NCI-H446 (cell line): ENCODE measurements around the gene EEFSEC.

Experiments
- DNase-seq, 2 experiments: peaks; one replicate each; lab custom pipeline; 2025; lab: John Stamatoyannopoulos, UW

EEFSEC gene

GRCh38 chr3:128271536-128272332 is 118.5 kb downstream of the EEFSEC start:
- no peak for DNase-seq

GRCh38 chr3:128273109-128273840 is 120.0 kb downstream of the EEFSEC start:
- no peak for DNase-seq

DNA sequence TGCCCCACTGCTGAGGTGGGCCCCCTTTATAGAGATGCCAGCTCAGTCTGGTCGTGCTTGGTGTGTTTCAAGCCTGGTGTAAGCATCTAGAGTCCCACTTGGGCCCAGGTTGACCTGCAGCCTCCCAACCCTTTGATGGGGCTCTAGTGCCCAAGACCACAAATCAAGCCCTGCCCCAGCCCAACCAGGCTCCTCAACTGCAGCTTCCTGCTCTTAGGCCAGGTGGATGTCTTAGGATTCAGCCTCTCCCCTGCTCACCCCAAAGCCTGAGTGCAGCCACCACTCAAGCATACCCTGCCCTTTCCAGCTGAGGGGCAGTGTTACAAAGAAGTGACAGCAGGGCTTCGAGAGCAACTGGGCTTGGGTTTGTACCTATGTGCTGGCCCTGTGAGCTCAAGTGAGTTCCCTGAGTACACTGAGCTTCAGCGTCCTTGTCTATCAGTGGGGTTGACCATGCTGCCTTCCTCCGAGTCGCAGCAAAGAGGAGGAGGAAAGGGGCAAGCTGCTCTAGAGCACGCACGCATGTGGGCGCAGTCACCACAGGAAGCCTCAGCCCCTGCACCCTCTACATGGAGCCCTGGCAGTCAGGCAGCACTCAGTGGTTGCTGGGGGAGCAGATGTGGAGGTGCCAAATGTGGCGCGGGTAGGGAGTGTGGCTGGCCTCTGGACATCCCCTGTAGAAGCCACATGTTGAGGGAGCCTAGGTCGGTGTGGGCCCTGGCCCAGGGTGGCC is 120.7 kb downstream of the EEFSEC start:
- DNase-seq = no peak

GRCh38 chr3:128274837-128275236 is 121.6 kb downstream of the EEFSEC start:
- DNase-seq = no peak

DNA sequence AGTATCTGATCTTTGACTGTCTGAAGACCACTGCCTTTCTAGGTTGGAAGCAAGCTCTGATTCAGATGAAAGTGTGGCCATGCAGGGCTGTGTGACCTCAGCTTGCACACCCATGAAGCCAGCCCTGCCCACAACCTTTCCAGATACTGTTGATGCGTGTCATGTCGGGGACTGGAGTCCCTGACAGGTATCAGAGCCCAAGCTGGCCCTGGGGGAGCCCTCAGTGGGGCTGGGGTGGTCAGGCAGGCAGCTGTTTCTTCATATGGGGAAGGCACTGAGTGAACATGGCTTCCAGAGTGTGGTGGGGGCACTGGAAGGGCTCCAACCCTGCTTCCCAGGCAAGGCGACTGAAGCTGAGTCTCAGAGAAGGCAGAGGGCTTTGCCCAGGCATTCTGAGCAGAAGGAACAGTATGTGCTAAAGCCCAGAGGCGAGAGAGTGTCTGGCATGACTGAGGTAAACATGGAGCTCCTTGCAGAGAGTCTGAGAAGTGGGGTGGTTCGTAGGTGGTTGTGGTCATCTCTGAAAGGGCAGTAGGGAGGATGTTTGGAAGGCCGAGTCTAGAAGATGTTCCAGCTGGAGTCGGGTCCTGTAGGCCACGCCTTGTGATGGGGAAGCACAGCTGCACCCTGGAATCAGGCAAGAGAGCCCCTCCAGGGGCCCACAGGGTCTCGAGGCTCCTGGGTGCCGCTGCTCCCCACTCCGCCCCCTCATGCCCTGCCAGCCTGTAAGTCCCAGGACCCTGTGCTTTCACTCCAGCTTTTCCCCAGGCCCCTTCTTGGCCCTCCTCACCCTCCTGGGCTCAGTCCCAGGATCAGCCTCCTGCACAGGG is 122.2 kb downstream of the EEFSEC start:
- no peak for DNase-seq

DNA sequence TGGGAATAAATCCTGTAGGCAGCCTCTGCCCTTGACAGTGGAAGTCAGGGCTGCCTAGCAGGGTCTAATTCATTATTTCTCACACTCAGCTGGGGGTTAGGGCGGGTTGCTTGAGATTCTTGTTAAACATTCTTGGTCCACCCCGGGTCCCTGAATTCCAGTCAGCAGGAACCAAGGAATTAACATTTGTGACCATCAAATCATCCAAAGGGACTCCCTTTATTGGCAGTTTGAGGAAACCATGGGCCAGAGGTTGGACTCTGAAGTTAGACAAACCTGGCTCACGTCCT is 122.8 kb downstream of the EEFSEC start:
- DNase-seq = no peak

GRCh38 chr3:128276577-128277183 is 123.4 kb downstream of the EEFSEC start:
- no peak for DNase-seq

GRCh38 chr3:128277378-128278069 is 124.2 kb downstream of the EEFSEC start:
- no peak for DNase-seq

DNA sequence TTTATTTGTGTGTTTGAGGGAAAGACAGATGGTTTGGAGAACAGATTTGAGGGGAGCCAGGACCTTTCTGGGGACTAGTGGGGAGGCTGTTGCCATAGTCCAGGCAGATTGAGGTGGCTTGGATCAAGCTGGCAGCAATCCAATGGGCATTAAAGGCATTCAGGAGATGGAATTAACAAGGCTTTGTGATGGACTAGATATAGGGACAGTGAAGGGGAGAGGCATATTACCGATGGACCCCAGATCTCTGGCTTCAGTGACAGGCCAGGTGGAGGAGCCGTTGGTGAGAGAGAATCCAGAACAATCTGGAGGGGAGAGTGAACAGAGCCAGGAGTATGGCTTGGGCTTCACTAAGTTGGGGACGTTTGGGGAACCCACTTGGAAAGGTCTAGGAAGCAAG is 124.8 kb downstream of the EEFSEC start:
- DNase-seq = no peak

DNA sequence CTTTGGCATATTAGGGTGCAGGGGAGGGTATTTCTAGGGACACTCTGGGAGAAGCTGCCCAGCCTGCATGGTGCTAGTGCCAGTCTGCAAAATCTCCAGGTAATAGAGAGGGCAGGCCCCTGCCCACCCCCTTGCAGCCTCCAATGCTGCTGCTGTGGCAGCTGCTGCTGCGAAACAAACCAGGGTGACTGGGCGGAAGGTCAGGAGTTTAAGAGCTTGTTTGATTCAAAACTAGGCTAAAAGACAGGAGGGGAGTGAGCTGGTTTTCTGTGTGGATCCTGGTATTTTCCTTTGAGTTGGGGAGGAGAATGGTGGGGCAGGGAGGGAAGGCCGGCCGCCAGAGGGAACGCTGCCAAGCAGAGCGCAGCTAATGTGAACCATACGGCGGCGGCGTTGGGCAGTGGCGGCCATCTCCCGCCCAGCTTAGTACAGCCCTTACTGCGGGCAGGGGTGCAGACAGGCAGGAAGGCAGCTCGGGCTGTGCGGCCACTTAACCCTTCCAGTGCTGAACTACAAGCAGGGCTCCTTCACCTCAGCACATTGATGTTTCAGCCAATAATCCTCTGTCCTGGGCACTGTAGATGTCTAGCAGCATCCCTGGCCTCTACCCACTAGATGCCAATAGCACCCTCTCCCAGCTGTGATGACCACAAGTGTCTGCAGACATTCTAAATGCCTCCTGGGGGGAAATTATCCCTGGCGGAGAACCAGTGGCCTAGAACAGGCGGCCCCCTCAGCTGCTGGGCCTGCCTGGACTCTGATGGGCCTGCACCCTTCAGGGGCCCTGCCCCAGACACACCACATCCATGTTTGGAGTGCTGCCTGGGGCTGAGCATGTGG is 125.7 kb downstream of the EEFSEC start:
- DNase-seq = peak; percentile 32 to 52

- no peak for DNase-seq
Observed at GRCh38 chr3:128279601-128279880, 126.3 kb downstream of the EEFSEC start.

DNA sequence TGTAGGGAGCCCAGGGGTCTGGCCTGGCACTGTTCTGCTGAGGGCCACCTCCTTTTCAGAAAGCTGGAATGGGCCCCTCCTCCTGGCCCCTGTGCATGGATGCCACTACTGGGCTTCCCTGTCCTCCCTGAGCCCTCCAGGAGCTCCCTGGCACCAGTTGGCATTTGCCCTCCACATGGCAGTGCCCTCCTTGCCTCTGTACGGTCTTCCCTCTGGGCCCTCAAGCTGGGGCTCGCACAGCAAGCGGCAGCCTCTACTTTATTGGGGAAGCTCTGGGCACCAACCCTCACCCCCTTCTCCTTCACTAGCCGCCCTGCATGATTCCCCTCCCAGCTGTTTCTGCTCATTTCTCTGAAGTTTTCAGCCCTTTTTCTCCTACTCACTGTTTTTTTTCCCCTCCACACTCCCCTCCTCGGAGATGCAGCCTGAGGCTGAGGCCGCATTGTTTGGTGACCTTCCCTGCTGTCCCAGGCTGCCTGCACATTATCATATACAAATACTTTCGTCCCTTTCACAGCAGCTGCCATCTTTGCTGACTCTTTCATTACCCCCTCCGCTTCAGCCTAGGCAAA is 127.3 kb downstream of the EEFSEC start:
- DNase-seq = no peak

DNA sequence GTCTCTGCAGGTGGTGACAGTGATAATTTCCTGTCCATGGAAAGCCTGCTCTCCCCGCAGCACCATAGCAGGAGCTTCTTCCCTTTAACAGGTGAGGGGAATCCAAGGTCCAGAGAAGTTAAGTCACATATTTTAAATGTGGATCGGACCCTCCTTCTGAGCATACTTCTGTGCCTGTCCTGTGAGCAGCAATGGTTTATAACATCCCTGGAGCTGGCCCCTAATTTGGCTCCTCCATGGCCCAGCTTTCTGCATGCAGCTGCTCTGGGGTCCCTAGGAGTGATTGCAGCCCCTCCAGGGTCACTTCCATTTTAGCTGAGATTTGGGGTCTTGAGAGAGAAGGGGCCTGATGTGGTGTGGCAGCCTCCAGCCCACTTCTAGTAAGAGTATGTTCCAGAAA is 127.8 kb downstream of the EEFSEC start:
- DNase-seq = no peak

DNA sequence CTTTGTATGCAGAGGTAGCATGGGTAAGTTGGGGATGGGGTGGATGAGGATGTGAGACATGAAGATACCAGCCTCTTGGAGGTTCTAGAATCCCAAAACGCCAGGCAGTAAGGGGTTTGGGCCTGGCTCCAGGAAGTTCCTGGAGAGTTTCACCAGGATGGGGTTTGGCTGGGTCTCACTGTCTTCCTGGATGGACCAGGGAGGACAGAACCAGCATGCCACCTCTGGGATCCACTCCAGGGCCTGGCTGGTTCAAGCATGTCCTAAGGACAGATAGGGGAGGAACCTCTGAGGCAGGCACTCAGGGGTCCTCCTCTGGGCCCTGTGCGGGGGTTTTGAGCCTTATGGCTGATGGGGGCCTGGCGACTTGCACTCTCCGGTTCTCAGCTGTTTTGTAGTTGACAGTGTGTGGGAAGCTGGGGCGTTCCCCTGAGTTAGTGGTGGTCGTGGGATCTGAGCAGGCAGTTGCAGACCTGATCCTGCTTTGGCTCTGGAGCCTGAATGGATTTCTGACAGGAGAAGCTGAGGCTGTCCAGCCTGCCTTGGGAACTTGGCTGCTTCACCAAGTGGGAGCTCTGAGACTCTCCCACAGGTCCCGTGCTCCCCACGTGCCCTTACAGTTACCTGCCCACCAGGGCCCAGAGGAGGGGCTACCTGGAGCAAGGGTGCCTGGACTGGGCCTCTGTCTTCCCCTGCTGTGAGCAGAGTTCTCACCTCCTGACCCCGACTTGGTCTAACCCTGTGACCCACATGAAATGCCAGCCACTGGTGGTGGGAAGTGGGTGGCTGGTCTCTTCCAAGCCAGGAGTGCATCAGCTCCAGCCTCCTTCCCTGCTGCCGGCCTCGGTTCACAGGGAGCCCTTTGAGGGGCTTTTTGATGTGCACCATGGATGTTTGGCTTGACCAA is 128.4 kb downstream of the EEFSEC start:
- DNase-seq = no peak

DNA sequence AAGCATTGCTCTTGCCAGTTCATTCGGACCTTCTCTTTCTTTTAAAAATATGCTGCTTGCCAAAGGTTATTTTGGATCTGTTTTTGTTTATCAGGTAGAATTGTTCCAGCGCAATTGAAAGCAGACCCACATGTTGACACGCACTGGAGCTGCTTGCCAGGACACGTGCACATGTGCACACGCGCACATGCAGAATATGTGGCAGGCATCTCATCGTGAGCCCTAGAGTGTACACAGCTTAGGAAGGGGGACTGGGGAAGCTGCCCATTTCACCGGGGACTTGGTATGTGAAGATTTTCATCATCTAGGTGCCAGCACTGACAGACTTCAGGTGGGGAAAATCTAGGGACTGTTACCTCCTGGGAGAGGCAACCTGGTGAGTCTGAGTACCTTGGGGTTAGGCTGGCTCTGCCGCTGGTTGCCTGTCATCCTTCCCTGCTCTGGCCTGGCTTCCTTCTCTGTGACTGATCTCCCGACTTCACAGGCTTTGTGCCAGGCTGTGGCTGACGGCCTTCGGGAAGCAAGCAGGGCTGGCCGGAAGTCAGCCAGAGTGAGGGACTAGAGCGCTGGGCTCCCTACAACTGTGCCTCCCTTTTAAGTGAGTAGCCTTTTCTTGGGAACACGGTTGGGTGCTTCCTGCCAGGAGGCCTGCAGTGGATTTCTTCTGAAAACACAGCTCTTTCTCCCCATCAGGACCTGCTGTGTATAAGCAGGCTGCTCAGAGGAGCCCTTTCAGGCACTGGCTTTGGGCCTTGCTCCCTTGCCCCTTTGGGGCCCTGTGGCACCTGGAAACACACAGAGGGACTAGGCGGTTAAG is 129.3 kb downstream of the EEFSEC start:
- no peak for DNase-seq

DNA sequence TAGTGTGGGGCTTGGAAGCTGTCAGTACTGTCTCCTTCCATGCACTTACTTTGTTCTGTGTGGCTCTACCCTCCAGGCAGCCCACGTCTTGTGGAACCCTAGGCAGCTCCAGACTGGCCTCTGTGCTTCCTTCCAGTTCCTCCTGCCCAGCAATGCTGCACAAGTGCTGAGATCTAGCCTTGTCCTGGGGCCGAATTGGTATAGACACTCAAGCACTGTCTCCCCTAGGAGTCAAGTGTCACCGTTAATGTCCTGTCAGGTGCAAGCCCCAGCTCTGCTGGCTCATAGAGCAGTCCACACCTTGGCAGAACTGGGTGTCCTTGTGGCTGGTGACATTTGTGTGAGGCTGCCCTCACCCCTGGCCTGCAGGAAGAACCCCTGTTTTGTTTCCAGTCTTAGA is 130.1 kb downstream of the EEFSEC start:
- no peak for DNase-seq

DNA sequence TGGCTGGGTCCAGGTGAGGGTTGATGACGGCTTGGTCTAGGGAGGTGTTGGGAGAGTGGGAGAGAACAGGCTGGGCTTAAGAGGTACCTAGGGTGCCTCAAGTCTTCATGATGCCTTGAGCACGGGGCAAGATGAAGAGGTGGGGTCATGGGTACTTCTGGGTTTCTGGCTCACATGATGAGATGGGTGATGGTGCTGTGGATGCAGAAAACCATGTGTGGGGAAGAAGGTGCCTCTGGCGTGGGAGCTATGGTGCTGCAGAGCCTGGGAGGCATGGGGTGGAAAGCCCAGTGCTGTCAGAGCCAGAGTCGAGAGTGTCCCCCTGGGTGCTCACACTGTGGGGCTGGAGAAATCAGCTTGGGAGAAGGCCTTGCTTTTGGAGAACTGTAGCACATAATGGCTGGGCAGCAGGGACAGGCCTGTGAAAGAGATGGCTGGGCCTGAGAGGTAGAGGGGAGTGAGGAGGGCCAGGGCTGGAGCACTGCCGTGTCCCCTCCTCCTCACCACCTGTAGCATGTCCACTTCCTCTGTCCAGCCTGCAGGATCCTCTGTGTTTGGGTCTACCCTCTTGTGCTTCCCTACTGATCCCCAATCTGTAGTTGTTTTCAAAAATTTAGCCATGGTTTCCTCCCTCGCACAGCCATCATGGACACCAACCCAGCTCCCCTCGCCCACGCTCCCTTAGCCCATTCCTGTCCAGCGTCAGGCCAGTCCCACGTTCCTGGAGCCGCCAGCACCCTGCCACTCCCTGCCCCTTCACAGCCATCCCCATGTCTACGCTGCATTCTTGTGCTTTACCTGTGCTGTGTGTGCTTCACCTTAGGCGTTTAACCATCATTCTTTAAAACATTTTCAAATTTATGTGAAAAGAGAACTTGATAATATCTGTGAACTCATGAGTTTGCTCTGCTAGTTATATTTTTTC is 132.0 kb downstream of the EEFSEC start:
- no peak for DNase-seq
